ENCODE results near the gene CCKAR. TPM values are rescaled to one million over a fixed set of nuclear protein-coding genes. Genes with fewer than 3 reads are reported as not detected.

Gene CCKAR
- total and polyA plus RNA-seq, 10 of the 15 experiments (the other 5 are each of a cell fraction or from before 2014, with no cell fraction given), result not detected

- FAIRE-seq, result no peak
Observed at GRCh38 chr4:26476545-26476944, 13.7 kb downstream of the CCKAR start.

More at GRCh38 chr4:26476545-26476944, 13.7 kb downstream of the CCKAR start:
- in situ Hi-C loops (cut with MboI), result no loop called here
- CTCF ChIA-PET, result no interaction called here
- no TSS peak for BruUV-seq (replicated peaks)
- intact Hi-C loops (cut with micrococcal nuclease; ENCODE audit: unreplicated experiment), result no loop called here
- Histone ChIP-seq H4K20me1 (ENCODE audit: control insufficient read depth, insufficient read depth) (no peaks in the 10 kb centered on the region), H3K4me3 (no peak overlapping the region), H2AFZ (ENCODE audit: control insufficient read depth, low read depth, low read length) (no peak overlapping the region), H3K27ac (ENCODE audit: control insufficient read depth, insufficient read depth) (no peak overlapping the region), H3K4me1 (ENCODE audit: control insufficient read depth, insufficient read depth, low read length) (no peaks in the 10 kb centered on the region), H3K79me2 (ENCODE audit: control insufficient read depth, insufficient read depth, low read length) (no peaks in the 10 kb centered on the region), H3K9me3 (replicated peaks; ENCODE audit: control insufficient read depth, insufficient read depth, low read length) (no peaks in the 10 kb centered on the region), H3K4me2 (ENCODE audit: control insufficient read depth, insufficient read depth) (no peak overlapping the region), H3K36me3 (ENCODE audit: control insufficient read depth in 2 of 2, insufficient read depth in 2 of 2, low read length in 1 of 2) (no peaks in the 10 kb centered on the region), H3K27me3 (replicated peaks in 1 of 2; ENCODE audit: control insufficient read depth in 2 of 2, insufficient read depth in 2 of 2, low read length in 1 of 2) (no peaks in the 10 kb centered on the region; a peak in 1 of 4 replicates), H3K9ac (ENCODE audit: control insufficient read depth, insufficient read depth, low read length) (no peak overlapping the region)
- no peak for TF ChIP-seq EED (IDR thresholded peaks at IDR 0.05; ENCODE audit: low read depth)
- TF ChIP-seq NFYA (IDR thresholded peaks at IDR 0.05; ENCODE audit: borderline replicate concordance, low read depth, low read length), result no peak
- TF ChIP-seq ZNF217 (IDR thresholded peaks at IDR 0.05), result no peak
- TF ChIP-seq TCF12 (IDR thresholded peaks at IDR 0.05; ENCODE audit: low read depth, low read length), result no peak
- no peak for TF ChIP-seq WRNIP1 (IDR thresholded peaks at IDR 0.05; ENCODE audit: borderline replicate concordance, low read depth, low read length)
- TF ChIP-seq SUZ12 (IDR thresholded peaks at IDR 0.05; ENCODE audit: unreplicated experiment), result no peak
- no peak for TF ChIP-seq SMAD5 (IDR thresholded peaks at IDR 0.05; ENCODE audit: low read depth)
- TF ChIP-seq ZBTB33 (IDR thresholded peaks at IDR 0.05), result no peak
- TF ChIP-seq, protein P1, sequence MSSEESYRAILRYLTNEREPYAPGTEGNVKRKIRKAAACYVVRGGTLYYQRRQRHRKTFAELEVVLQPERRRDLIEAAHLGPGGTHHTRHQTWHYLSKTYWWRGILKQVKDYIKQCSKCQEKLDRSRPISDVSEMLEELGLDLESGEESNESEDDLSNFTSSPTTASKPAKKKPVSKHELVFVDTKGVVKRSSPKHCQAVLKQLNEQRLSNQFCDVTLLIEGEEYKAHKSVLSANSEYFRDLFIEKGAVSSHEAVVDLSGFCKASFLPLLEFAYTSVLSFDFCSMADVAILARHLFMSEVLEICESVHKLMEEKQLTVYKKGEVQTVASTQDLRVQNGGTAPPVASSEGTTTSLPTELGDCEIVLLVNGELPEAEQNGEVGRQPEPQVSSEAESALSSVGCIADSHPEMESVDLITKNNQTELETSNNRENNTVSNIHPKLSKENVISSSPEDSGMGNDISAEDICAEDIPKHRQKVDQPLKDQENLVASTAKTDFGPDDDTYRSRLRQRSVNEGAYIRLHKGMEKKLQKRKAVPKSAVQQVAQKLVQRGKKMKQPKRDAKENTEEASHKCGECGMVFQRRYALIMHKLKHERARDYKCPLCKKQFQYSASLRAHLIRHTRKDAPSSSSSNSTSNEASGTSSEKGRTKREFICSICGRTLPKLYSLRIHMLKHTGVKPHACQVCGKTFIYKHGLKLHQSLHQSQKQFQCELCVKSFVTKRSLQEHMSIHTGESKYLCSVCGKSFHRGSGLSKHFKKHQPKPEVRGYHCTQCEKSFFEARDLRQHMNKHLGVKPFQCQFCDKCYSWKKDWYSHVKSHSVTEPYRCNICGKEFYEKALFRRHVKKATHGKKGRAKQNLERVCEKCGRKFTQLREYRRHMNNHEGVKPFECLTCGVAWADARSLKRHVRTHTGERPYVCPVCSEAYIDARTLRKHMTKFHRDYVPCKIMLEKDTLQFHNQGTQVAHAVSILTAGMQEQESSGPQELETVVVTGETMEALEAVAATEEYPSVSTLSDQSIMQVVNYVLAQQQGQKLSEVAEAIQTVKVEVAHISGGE (CRISPR knock-in tag; IDR thresholded peaks at IDR 0.05), result no peak
- TF ChIP-seq FOS (IDR thresholded peaks at IDR 0.05; ENCODE audit: borderline replicate concordance, extremely low read depth, insufficient read length), result no peak
- 39% methylated on average over 5 of the region's 5 CpGs for WGBS (ENCODE audit: insufficient coverage, insufficient replicate concordance, low lambda C conversion rate, missing lambda C conversion rate)
- no peak for DNase-seq (ENCODE audit: low read depth, low spot score)
- ATAC-seq, result no peak
- RAD21 ChIA-PET (ENCODE audit: unreplicated experiment), result no interaction called here
- SMC1A ChIA-PET (ENCODE audit: uncharacterized antibody, unreplicated experiment), result no interaction called here
- POLR2A ChIA-PET, result no interaction called here

Measured in GM12878 (cell line).